Smooth muscle cell of the brain vasculature (primary cell): ENCODE data around the gene RND1.

Experiments used
- DNase-seq: peaks from one replicate; pipeline ENCODE4 v3.0.0-alpha.2; 2012; ENCODE audit warnings: low read depth, low spot score

The RND1 gene

DNA sequence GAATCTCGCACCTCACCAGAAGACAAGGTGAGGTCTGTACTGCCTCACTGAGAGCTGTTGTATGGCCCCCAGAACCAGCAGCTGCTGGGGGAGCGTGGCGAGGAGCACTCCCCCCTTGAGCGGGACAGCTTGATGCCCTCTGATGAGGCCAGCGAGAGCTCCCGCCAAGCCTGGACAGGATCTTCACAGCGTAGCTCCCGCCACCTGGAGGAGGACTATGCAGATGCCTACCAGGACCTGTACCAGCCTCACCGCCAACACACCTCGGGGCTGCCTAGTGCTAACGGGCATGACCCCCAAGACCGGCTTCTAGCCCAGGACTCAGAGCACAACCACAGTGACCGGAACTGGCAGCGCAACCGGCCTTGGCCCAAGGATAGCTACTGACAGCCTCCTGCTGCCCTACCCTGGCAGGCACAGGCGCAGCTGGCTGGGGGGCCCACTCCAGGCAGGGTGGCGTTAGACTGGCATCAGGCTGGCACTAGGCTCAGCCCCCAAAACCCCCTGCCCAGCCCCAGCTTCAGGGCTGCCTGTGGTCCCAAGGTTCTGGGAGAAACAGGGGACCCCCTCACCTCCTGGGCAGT is 38.1 kb downstream of the RND1 start:
- DNase-seq: no peak

DNA sequence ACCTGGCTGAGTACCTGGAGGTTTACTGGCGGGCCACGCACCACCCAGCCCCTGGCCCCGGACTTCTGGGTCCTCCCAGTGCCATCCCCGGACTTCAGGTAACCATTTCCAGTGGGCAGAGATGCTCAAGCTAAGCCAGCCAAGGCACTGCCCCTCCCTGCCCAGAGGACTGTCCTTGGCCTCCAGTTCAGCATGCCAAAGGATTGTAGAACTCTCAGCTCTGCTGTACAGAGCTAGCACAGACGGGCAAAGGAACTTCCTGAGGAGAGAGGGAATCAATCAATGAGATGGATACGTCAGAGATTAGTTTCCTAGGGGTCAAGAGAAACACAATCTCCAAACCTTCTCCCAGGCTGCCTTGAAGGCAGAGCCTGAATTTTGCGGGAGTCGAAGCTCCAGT is 38.6 kb downstream of the RND1 start:
- DNase-seq: no peak

DNA sequence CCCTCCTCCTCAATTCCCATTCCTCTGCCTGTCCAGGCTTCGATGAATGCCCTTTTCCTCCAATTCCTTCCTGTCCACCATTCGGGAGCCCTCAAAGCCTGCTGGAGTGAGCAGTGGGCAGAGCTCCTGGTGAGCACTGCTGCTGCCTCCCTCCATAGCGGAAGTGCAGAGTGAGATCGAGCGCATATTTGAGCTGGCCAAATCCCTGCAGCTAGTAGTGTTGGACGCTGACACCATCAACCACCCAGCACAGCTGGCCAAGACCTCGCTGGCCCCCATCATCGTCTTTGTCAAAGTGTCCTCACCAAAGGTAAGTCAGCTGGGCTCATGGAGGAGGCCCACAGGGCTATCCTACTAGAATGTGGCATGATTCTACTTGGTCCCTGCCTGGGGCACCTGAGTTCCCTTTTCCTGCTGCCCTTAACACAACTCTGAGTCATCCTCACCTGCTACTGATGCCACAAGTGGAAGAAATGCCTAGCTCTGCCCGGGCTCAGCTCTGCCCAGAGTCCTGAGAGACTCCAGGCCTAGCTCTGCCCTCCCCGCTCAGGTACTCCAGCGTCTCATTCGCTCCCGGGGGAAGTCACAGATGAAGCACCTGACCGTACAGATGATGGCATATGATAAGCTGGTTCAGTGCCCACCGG is 39.3 kb downstream of the RND1 start:
- DNase-seq: no peak

DNA sequence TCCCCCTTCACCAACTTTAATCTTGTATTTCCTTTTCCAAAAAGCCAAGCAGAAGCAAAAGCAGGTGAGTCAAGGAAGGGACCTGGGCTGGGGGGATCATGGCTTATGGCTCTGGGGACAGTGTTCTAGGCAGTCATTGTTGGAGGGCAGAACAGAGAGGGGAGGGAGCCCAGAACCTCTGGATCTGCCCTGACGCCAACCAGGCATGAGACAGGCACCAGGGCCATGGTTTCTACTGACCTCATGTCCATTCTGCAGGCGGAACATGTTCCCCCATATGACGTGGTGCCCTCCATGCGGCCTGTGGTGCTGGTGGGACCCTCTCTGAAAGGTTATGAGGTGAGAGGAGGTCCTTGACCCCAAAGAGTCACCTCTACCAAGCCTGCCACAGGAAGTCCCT is 40.8 kb downstream of the RND1 start:
- no peak for DNase-seq

DNA sequence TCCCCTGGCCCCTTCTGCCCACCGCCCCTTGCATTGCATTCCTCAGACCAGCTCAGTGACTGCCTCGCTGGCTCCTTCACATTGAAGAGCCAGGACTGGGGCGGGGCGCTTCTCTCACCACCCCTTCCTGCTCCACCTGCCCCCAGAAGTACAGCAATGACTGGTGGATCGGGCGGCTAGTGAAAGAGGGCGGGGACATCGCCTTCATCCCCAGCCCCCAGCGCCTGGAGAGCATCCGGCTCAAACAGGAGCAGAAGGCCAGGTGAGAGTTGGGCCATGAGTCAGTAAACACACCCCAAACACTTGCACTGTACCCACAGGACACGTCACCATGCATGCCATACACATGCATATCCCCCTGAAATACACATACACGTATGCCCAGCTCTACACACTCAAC is 41.6 kb downstream of the RND1 start:
- DNase-seq: no peak

DNA sequence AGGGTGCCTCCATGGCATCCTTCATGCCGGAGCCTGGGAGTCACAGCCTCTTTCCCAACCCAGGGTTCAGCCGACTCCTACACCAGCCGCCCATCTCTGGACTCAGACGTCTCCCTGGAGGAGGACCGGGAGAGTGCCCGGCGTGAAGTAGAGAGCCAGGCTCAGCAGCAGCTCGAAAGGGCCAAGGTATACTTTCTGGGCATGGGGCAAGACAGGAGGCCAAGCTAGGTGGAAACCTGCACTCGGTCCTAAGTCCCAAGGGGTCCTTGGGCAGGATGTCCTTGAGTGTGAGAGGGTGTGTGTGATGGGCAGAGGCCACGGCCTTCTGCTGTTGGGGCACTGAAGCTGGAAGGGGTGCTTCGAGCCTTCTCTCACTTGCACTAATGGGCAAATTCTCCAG is 42.4 kb downstream of the RND1 start:
- no peak for DNase-seq

DNA sequence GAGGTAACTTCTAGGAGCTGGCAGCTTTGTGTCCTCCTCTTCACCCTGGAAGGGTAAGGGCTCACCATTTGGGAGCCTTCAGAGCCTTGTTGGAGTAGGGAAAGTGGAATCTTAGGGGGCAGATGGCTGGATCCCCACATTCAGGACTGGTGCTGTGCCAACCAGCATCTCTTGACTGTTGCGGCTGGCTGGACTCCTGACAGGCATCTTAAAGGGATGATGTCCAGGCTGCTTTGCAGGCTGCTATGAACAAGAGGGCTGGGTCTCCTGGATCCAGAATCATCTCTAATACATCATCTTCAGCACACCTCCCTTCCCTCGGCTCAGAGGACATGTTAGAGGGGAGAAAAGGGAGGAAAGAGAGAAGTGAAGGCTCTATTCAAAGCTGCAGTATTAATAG is 43.0 kb downstream of the RND1 start:
- no peak for DNase-seq

DNA sequence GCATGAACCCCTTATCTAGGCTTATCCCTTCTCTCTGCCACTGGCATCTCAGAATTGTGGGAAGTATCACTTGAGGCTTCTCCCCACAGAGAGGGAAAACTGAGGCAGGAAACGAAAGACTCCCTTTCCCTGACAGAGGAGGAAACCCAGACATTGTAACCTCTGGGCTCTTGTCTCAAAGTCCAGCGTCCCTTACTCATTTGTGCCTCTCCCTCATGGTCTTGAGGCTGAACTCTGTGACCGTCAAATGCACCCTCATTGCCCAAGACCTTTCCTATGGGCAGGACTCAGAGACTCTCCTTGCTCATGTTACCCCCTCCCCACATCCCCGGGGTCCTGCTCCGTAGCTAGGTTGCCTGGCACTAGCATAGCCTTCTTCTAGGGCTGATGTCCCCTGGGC is 43.5 kb downstream of the RND1 start:
- DNase-seq: no peak

DNA sequence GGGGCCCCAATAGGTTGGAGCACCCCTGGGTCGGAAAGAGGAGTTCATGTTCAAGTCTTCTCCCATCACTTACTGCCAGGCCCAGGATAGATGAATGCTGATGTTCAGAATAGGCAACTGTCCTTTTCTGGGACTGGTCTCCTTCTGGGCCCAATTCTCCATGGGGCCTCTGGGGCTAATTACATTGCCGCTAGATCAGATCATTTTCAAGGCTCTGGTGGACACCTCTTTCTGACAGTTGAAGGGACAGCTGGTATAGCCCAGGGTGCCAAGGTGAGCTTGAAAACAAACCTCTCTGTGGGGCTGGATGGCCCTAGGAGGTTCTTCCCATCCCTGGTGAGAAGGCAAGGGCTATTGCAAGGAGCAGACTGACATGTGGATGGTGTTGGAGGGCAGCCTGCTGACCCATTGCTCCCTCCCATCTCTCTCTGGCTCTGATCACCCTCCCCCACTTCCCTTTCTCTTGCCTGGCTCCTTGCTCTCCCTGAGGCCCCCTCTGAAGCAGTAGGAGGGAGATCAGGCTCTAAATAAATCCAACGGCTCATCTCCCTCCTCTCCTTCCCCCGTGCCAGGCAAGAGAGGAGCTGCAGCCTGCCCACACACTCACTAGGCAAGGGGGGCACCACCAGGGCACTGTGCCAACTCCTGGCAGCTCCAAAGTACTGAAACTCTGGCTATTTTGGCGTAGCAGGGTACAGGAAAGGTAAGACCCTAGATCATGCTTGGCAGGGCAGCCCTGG is 45.5 kb downstream of the RND1 start:
- DNase-seq: no peak

DNA sequence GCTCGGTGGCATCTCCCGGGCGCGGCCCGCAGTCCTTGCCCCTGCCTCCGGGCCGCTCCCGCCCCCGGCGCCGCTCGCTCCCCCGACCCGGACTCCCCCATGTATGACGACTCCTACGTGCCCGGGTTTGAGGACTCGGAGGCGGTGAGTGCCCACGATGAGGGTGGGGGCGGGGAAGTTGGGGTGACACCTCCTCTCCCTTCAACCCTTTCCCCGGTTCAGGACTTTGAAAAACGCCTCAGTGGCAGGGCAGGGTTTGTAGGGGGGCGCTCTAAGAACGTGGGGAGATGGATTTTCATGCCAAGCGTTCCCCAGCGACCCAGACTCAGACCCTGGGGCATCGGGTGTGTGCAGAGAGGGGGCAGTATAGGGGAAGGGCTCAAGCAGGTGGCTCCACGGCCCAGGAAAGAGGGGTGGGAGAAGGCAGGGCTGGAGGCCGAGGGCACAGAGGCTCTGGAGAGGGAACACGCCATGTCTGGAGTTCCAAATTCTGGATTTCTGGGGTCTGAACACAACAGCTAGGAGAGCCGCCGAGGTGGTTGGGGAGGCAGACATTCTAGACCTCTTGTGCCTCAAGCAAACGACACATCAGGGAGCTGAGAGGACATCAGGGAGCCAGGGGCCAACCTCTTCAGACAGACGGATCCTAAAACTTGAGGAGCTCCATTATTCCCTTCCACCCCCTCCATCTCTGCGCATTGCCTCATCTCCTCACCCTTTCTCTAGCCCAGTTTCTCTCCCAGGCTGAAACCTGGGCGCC is 46.7 kb downstream of the RND1 start:
- DNase-seq: no peak

DNA sequence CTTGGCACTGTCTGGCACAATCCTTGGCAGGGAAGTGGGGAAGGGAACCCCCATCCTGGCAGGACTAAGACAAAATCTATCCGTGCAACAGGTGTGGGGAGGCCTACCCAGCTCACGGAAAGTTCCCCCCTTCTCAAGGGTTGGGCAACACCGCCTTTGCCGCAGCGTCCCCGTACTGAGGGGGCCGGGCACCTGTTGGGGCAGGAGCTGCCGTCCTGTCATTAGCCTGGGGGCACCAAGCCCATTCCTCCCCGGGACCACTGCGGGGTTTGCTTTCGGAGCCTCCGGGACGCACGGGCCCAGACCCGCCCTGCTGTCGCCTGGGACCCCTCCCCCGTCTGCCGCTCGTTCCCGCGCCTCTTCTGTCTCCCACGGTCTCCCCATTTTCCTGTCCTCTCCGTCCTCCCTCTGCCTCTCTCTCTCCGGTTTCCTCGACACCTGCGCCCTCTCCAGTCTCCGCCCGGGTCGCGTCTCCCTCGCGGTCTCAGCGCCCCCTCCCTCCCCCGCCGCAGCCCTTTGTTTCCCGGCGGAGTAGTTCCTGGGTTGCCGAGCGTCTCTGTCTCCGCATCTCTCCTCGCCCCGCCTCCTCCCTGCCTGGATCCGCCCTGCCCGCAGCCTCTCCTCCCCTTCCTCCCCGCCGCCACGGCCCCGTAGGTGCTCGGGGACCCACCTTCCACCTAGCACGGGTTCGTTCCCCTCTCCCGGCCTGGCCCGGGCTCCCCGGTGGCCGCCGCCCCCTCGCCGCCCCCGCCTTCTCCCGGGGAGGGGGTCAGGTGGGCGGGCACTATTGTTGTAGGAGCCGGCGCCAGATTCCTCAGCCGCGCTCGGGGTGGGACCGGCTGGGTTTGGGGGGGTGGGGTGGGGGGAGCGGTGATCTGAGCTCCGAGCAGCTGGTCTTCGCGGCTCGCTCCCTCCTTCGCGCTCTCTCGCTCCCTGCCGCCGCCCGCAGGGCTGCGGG is 47.5 kb downstream of the RND1 start, which contains the start of gene CACNB3:
TSS of gene CACNB3 (plus strand) at position 624 of the 958 bp plus-strand sequence. CDS start 434 bp downstream, outside the sequence.
- DNase-seq: no peak

DNA sequence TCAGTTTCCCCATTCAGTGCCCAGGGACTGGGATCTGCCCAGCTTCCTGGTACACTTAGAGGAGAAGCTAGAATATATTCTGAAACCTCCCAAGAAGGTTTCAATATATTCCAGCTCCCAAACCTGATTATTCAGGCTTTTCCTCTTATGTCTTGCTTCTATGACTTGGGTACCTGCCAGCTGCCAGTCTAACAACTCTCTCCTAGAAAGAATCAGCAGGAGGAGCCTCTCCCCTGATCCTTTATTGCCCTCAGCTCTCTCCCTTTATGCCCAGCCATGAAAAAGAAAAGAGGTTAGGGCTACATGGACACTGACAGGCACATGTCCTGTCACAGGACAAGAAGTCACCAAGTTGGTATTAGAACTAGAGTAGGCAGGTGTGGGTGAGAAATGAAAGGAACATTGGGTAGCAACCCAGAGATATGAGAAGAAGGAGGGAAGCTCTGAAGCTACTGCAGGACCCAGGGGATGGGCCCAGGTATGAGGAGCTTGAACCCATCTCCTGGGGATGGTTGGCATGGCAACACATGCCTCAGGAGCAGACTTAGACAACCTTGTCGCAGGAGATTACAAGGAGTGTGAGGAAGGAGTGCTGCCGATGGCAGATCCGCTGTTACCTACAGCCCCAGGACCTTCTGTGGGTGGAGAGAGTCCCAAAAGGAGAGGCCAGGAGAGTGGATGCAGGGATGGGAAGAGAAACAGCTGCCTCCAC is 49.4 kb downstream of the RND1 start:
- no peak for DNase-seq

DNA sequence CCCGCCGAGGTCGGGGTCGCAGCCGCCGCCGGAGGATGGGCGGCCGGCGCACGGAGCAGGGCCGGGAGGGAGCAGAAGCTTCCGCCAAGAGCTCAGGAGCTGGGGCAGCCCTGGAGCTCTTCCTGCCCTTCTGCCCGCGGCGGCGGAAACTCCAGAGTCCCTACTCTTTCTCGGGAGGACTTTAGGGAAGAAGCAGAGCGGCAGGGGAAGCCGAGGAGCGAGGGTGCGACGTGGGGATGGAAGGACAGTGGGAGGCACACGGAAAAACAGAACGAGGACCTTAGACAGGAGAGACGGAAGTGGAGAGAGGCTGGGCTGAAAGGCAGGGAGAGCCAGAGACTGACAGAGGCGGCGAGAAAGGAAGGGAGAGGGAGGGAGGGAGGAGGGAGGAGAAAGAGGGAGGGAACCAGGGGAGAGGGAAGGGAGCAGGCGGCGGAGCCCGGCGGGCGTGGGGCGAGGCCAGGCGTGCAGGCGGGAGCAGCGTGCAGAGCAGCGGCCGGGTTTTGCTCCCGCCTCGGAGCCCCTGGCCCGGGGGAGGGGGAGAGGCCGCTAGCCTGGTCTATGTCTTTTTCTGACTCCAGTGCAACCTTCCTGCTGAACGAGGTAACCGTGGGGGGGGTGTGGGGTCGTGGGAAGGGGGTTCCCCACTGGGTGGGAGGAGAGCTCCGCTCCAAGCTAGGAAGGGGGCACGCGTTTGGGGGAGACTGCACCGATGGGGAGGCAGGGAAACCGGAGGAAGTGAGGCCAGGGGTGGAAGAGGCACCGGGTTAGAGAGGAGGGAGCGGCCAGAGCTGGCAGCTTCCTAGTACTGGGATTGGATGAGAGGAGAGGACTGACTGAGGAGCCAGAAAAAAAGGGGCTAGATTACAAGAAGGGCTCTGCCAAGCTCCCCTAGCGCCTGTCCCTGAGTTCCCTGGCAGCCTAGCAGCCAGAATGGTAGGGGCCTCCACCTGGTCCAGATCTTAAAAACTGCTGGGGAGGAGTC is 50.3 kb downstream of the RND1 start:
- DNase-seq: no peak

DNA sequence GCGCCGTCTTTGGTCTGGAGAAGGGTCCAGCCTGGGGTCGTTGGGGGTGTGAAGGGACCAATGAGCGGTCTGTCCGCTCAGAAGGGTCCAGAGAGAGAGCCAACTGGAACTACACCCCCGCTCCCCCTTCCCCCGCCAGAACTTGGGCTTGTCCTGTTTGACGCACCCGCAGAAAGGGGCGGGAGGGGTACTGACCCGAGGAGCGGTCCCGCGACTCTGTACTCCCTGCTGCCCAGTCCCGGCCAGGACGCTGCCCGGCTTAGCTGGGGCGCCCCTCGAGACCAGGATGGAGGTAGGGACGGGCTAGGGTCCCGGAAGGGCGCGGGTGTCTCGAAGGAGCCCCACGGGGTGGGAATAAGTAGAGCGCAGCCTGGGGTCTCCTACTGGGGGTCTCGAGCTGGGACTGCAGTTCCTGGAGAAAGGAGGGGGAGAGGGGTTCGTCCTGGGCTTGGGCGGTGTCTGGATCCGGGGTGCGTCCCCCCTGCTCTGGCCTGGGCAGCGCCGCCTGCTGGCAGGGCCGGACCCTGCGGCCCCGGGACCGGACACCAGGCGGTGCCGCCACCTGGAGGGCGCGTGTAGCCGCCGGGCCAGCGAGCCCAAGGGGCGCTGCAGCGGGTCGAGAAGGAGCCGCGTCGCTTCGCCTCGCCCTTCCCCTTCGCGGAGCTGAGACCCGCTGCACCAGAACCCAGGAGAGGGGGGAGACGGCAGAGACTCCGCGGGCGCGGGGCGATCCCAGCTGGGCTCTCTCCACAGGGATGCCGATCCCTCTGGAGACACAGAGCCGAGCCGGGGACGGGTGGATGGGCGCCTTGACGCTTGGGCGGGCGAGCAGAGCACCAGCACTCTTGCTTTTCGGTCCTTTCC is 51.2 kb downstream of the RND1 start:
- DNase-seq: no peak

DNA sequence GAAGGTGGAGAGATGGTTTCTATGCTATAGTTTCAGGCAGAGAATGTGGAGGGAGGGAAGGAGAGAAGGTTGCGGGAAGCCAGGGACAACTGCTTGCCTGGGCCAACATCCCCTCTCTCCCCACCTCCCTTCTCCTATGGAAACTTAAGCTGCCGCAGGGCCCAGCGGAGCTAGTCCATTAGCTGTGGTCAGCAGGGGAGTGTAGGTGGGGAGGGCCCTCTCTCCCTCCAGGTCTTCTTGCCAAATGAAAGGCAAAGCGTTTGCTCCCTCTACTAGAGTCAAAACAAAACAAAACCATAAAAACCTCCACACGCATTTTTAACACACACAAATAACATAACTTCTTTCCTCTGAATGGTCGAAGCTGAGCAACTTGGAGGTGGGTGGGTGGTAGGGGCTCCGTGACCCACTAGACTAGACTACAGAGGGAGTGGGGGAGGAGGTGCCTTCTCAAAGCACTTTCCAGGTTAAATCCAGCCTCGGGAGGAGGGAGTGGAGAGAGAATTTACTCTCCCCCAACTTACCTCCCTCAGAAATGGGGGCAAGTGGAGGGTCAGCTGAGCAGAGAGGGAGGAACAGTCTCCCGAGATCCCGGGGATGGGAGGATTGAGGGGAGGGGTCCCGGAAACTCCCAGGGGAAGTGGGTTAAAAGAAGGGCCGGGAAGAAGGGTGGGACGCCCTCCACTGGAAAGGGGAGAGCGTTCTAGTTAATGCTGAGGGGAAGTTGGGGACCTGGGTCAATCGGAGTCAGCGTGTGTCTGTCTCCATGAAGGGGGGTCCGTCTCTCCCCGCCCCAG is 52.0 kb downstream of the RND1 start:
- no peak for DNase-seq

DNA sequence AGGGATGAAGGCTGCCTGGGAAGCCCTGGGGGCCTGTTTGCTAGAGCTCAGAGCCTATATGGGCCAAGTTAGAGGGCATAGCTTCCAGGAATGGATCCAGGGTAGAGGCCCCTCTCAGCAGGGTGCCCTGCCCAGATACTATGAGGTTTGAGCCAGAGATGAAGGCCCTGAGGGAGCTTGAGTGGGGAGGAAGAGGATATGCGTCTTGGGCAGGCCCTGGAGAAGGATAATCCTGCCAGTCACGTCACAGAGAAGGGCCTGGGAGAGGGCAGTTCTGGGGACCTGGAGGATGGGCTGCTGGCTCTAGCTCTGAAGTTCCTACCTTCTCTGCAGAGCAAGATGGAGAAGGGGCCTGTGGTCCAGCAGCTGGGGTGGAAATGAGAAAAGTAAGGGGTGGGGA is 53.3 kb downstream of the RND1 start:
- DNase-seq: no peak

DNA sequence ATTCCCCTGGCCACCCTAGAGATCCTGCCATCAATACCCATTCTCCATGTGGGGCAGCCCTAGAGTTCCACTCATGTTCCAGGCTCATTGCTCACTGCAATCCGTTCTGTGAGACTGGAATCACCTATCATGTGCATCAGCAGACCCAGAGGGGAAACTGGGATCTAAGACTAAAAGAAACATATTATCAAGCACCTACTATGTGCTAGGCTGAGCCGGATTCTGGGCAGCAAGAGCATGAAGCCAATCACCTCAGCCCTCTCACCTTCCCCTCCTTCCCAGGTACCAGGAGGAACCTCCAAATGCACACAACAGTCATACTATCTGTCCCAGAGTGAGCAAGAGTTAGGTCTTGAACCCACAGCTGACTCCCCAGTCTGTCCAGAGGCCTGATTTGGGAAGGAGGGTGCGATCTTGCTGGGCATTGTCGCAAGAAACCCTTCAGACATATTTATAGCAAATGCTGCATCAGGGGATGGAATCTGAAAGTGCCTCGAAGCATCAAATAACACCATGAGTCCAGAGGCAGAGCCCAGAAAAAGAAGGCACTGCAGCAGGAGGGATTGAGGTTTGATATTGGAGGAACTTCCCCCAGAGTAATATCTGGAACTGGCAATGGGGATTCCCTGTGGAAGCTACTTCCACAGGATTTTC is 54.1 kb downstream of the RND1 start:
- no peak for DNase-seq
